Lung (tissue), 12 donors: ENCODE data around the gene NFKBIL1. TPM values are rescaled to one million over a fixed set of nuclear protein-coding genes. Genes with fewer than 3 reads are reported as not detected.
A peak's percentile ranks its signal among the peaks of the same experiment; 100 is the strongest.

Experiments used
- ATAC-seq: fragments of 200-7000 bp; cut with Tn5 transposase; one replicate; pipeline ENCODE4 v1.9.1; 2020; ENCODE audit warnings: moderate number of reproducible peaks; ENCODE audit not compliant: insufficient read depth, low FRiP score
- DNase-seq, 3 donors: peaks; one replicate each; pipeline ENCODE4 v3.0.0-alpha.2; 2013 to 2017
- H3K27ac ChIP-seq, 2 donors: one replicate each; pipeline ENCODE4 v1.5.1; 2013; ENCODE audit warnings: mild to moderate bottlenecking in 2 of 2, moderate library complexity in 2 of 2, control low read depth in 1 of 2, inconsistent platforms in 1 of 2, low read depth in 1 of 2, low read length in 1 of 2
- H3K27me3 ChIP-seq, 3 donors: one replicate each; pipeline ENCODE4 v1.5.1; 2013; ENCODE audit warnings: low read length in 2 of 3; ENCODE audit not compliant: control insufficient read depth in 3 of 3, insufficient read depth in 3 of 3
- H3K36me3 ChIP-seq, 4 donors: one replicate each; pipeline ENCODE4 v1.5.1; 2013; ENCODE audit warnings: low read length in 4 of 4, mild to moderate bottlenecking in 1 of 4, moderate library complexity in 1 of 4; ENCODE audit not compliant: control insufficient read depth in 4 of 4, insufficient read depth in 4 of 4
- H3K4me1 ChIP-seq, 5 donors: one replicate each; pipeline ENCODE4 v1.5.1; 2013; ENCODE audit warnings: low read length in 5 of 5, mild to moderate bottlenecking in 2 of 5, moderate library complexity in 1 of 5; ENCODE audit not compliant: control insufficient read depth in 5 of 5, insufficient read depth in 5 of 5
- H3K4me3 ChIP-seq: one replicate; pipeline ENCODE4 v1.5.1; 2013; ENCODE audit warnings: mild to moderate bottlenecking, control low read depth, moderate library complexity
- H3K9ac ChIP-seq, 2 donors: one replicate each; pipeline ENCODE4 v1.5.1; 2013; ENCODE audit warnings: low read length in 2 of 2, control low read depth in 1 of 2; ENCODE audit not compliant: insufficient read depth in 1 of 2
- H3K9me3 ChIP-seq, 4 donors: one replicate each; pipeline ENCODE4 v1.5.1; 2013; ENCODE audit warnings: low read length in 3 of 4, mild to moderate bottlenecking in 1 of 4, moderate library complexity in 1 of 4; ENCODE audit not compliant: control insufficient read depth in 4 of 4, insufficient read depth in 3 of 4
- WGBS, 2 donors: extraction: QIAGEN DNeasy Blood & Tissue Kit; methylation state at CpG; one replicate each; pipeline ENCODE4 v1.1.7; 2013; 5-methylcytosine and 5-hydroxymethylcytosine counted together
- polyA plus RNA-seq, 2 donors: library from polyadenylated mRNA; stranded (reverse); fragments of 200-250 nt; gene quantifications; one replicate each; pipeline ENCODE4 v1.2.1, GENCODE V29; 2013
- total RNA-seq, 2 donors: library from RNA; depleted of rRNA in 1 of 2; stranded (reverse); fragments of >200 nt in 1 of 2; gene quantifications; one replicate each; pipeline ENCODE4 v1.2.1, GENCODE V29; 2014 to 2021
- TF ChIP-seq, protein P1 (sequence below): IDR thresholded peaks from 2 replicates; pipeline ENCODE4 v1.5.1; 2012; ENCODE audit warnings: mild to moderate bottlenecking; ENCODE audit errors: control extremely low read depth, extremely low read depth
- donor health status: control.
- donor health status: control.
- donor health status: Bipolar disorder and iron deficiency.
- donor health status: healthy.
- donor health status: DM: yes; HTN: yes; CAD: no.

Gene NFKBIL1
- total and polyA plus RNA-seq, 4 donors = 13.5 to 32.2 (median 19.0) TPM

DNA sequence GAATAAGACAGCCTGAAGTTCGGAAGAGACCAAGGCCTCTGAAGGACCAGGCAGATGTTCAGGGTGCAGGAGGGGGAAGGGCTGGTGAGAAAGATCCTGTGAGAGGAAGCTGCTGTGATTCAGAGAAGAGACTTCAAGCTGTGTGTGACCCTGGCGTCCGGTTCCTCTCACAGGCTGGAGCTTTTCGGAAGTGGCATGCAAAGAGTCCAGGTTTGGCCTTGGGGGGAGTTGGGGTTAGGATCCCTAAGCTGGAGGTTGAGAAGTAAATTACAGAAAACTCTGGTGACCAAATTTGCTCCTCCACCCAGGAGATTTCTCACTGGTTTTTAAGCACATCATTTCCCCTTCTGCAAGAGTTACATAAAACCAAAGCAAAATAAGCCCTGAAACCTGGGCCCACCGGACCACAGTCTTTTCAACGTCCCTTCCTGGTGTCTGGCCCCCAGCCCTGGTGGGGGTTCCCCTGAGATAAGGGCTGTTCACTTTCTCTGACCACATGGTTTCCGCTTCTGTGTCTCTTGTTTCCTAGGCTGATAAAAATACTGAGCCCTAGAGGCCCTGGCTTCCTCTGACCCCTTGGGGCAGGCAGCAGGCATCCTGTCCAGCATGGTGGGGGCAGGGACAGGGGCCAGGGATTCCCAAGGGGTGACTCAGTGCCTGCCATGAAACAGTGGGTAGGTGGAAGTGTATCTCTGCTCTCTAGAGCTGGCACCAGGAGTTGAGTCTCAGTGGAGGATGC lies 12.7 kb downstream of the NFKBIL1 start:
- Histone ChIP-seq H3K9ac (no peak overlapping the region), H3K4me3 (no peak overlapping the region), H3K27ac (peak overlapping the region; percentile 24 to 87), H3K27me3 (no peaks in the 10 kb centered on the region), H3K9me3 (no peaks in the 10 kb centered on the region), H3K36me3 (peaks cover 6 to 18% (median 9%) of the 10 kb centered on the region in 4 donors), H3K4me1 (peaks cover 0 to 27% (median 0%) of the 10 kb centered on the region in 5 donors)
- WGBS, 2 donors = 19 to 33% methylated on average over 7 of the region's 7 CpGs
- peak; percentile 36 to 61 (median 49) for DNase-seq
- TF ChIP-seq, protein P1, sequence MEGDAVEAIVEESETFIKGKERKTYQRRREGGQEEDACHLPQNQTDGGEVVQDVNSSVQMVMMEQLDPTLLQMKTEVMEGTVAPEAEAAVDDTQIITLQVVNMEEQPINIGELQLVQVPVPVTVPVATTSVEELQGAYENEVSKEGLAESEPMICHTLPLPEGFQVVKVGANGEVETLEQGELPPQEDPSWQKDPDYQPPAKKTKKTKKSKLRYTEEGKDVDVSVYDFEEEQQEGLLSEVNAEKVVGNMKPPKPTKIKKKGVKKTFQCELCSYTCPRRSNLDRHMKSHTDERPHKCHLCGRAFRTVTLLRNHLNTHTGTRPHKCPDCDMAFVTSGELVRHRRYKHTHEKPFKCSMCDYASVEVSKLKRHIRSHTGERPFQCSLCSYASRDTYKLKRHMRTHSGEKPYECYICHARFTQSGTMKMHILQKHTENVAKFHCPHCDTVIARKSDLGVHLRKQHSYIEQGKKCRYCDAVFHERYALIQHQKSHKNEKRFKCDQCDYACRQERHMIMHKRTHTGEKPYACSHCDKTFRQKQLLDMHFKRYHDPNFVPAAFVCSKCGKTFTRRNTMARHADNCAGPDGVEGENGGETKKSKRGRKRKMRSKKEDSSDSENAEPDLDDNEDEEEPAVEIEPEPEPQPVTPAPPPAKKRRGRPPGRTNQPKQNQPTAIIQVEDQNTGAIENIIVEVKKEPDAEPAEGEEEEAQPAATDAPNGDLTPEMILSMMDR = no peak
- ATAC-seq = peak; percentile 81

DNA sequence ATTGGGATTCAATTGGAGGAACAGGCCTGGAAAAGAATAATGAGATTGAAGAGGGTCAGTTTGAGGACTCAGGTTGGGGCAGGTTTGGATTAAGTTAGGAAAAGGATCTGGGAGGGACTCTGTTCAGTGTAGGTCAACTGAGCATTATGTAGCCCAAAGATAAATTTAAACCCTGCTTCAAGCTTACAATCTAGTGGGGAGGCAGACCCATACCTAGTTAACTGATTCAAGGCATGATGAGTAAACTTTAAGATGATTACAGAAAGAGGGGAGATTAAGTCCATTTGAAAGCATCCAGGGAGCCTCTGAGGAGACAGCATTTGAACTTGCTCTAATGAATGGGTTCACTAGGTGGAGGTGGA lies 13.3 kb downstream of the NFKBIL1 start:
- Histone ChIP-seq H3K9ac (no peak overlapping the region), H3K27me3 (no peaks in the 10 kb centered on the region), H3K36me3 (peaks cover 6 to 18% (median 9%) of the 10 kb centered on the region in 4 donors), H3K27ac (peak overlapping the region in 1 of 2 donors; percentile 65), H3K4me1 (peaks cover 0 to 27% (median 0%) of the 10 kb centered on the region in 5 donors), H3K9me3 (no peaks in the 10 kb centered on the region), H3K4me3 (no peak overlapping the region)
- TF ChIP-seq, protein P1 = no peak
- no peak for ATAC-seq
- DNase-seq = no peak

GRCh38 chr6:31567531-31568370 lies 20.3 kb downstream of the NFKBIL1 start:
- Histone ChIP-seq H3K9ac (no peak overlapping the region), H3K27ac (no peak overlapping the region), H3K4me1 (no peaks in the 10 kb centered on the region), H3K36me3 (no peaks in the 10 kb centered on the region), H3K4me3 (no peak overlapping the region), H3K27me3 (peaks cover 0 to 9% (median 0%) of the 10 kb centered on the region in 3 donors), H3K9me3 (no peaks in the 10 kb centered on the region)
- ATAC-seq (no peak), DNase-seq (no peak)
- TF ChIP-seq, protein P1 = no peak
- WGBS, 2 donors = 48 to 58% methylated on average over 8 to 9 of the region's 9 CpGs
